T-helper 1 cell treated with Interleukin-12 subunit alpha and Interleukin-12 subunit beta and Interleukin-4 antibody, amounts not matched to agents 30 ng/mL and 1 ng/mL, for 36 hours (primary cell): Measurements from ENCODE around the gene ATP8B3. TPM values are rescaled to one million over a fixed set of nuclear protein-coding genes. Genes with fewer than 3 reads are reported as not detected.

ENCODE experiments used
- intact Hi-C: fragments of 100-400 bp; cut with micrococcal nuclease; formaldehyde crosslinking; loops from one replicate; pipeline ENCODE4 v1.15.1; 2024
- total RNA-seq: library from RNA; stranded (reverse); gene quantifications from 2 replicates; pipeline ENCODE4 v1.2.3, GENCODE V29; 2022

ATP8B3 gene, protein sequence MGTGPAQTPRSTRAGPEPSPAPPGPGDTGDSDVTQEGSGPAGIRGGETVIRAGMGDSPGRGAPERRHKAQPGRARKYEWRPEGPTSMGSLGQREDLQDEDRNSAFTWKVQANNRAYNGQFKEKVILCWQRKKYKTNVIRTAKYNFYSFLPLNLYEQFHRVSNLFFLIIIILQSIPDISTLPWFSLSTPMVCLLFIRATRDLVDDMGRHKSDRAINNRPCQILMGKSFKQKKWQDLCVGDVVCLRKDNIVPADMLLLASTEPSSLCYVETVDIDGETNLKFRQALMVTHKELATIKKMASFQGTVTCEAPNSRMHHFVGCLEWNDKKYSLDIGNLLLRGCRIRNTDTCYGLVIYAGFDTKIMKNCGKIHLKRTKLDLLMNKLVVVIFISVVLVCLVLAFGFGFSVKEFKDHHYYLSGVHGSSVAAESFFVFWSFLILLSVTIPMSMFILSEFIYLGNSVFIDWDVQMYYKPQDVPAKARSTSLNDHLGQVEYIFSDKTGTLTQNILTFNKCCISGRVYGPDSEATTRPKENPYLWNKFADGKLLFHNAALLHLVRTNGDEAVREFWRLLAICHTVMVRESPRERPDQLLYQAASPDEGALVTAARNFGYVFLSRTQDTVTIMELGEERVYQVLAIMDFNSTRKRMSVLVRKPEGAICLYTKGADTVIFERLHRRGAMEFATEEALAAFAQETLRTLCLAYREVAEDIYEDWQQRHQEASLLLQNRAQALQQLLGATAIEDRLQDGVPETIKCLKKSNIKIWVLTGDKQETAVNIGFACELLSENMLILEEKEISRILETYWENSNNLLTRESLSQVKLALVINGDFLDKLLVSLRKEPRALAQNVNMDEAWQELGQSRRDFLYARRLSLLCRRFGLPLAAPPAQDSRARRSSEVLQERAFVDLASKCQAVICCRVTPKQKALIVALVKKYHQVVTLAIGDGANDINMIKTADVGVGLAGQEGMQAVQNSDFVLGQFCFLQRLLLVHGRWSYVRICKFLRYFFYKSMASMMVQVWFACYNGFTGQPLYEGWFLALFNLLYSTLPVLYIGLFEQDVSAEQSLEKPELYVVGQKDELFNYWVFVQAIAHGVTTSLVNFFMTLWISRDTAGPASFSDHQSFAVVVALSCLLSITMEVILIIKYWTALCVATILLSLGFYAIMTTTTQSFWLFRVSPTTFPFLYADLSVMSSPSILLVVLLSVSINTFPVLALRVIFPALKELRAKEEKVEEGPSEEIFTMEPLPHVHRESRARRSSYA (N-terminal part only)
- 14.2 and 14.9 TPM in 2 replicates for total RNA-seq

DNA sequence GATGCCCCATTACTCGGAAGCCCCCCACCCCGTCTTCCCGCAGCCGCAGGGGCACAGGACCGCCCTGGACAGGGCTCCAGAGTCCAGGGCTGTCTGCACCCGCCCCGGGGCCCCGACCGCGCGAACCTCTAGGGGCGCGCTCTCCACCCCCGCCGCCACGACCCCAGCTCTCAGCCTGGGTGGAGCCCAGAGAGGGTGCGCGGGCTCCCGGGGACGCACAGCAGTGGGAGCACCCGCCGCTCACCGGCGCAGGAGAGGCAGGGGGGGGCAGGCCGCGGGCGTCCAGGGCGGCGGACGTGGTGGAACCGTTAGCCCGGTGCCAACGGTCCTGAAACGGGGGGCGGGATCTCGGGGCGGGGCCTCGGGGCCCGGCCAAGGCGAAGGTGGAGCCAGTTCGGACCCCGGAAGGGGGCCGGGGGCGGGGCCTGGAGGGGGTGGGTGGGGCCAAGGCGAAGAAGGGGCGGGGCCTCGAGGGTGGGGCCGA is at the start of gene ATP8B3:
Gene ATP8B3, minus strand, starts transcription at position 335 of the 484 bp plus-strand sequence. CDS start 540 bp downstream, outside the sequence.
- intact Hi-C loops = loop anchor here (1.0 to 2.0 kb wide), 12 partner anchors 14 to 322 kb away; partner anchors contain the start of genes ABHD17A, IZUMO4, MBD3 and MEX3D

DNA sequence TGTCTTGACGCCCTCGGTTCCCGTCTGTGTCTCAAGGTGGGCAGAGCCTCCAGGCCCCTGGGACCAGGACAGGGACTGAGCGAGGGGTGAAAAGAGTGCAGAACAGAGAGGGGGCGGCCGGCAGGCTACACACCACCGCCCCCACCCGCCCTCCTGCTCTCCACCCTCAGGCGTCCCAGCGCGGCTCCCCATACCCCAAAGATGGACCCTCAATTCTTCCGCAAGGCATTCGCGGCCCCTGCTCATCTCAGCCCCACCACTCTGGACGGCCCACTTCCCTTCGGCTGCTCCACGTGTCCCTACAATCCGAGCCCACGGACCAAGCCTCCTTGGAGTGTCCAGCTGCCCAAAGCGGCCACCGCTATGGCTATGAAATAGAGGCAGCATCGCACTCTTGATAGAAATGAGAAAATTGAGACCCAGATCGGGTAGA is 49.5 kb upstream of the ATP8B3 start:
- intact Hi-C loops = loop anchor here (2.0 to 5.0 kb wide), 3 partner anchors 221 to 1711 kb away; partner anchors contain the start of genes HMG20B, PCSK4 and REEP6

DNA sequence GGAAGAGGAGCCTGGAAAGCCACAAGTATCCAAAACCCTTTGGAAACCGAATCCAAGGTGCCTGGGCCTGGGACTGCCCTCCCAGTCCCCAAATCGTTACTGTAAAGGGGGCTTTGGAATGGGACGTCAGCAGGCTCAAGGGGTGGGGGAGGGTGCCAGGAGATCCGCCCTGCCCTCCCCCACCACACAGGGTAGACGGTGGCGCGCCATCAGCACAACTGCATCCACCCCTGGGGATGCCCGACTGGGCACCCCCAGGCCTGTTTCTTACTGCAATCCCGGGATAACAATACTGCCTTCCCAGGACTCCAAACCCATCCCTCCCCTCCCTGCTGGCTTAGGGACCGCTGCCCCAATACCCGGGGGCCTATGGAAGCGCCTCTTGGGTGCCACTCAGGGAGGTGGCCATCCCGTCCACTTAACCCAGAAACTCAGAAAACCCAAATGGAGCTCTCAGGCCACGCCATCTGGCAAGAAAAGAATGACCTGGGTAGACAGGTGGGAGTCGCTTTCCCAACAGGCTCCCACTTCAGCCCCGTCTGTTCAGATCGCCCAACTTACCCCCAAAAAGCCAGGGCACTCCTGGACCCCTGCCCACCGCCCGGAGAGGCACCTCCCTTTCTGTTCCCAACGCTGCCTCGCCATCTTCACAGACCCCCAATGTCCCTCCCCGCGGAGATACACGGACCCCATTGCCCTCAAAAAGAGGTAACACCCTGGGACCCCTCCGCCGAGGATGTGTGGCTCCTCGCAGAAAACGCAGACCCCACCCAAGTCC is 48.9 kb upstream of the ATP8B3 start:
- intact Hi-C loops = loop anchor here (5.0 kb wide), 2 partner anchors 221 to 1711 kb away; partner anchors contain the start of gene HMG20B

DNA sequence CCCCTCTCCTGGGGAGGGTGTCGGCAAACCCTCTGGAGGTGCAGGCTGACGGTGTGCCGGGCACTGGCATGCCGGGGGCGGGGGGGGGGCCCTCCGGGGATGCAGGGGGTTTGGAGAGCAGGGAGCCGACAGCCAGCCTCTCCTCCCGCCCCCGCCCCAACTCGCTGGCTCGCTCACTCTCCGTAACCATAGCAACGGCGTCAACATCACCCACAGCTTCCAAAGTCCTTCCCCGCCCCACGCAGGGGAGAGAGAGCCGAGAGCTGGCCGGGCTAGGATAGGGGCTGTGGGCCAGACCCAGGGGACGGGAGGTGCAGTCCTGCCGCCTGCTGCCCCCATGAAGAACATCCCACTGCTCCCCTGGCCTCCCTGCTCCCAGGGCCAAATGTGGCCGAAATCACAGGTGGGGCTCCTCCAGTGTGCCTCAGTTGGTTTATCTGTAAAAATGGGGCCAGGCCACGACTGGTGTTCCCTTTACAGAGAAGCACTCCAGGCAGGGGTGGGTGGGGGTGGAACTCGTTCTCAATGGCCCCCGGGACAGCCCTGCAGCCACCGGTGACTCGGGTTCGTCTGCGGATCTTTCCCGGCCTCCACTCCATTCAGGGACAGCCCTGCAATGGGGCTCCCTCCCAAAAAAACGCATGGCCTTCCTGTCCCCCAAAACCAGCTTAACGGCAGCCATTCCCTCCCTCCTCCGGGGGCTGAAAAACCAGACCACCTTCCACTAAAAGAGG is 48.1 kb upstream of the ATP8B3 start:
- intact Hi-C loops = loop anchor here (5.0 kb wide), 2 partner anchors 222 to 1712 kb away; partner anchors contain the start of gene HMG20B

DNA sequence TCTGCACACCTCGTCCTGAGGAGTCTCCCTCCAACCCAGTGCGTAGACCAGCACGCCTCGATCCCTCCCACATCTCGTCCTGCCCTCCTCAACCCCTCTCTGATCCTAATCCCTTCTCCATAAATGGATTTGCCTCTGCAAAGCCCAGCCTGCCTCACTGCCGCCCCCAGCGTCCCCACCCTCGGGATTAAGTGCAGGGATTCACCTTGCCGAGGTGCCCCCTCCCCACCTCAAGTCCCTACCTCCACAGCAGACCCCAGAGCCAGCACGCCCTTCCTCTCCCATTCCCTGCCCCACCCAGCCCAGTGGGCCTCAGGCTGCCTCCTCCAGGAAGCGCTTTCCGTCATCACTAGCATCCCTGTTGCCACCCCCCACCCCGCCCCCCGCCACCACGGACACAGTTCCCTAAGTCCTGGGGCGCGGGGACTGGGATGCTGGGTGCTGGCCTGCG is 47.3 kb upstream of the ATP8B3 start:
- intact Hi-C loops = no loop called here

DNA sequence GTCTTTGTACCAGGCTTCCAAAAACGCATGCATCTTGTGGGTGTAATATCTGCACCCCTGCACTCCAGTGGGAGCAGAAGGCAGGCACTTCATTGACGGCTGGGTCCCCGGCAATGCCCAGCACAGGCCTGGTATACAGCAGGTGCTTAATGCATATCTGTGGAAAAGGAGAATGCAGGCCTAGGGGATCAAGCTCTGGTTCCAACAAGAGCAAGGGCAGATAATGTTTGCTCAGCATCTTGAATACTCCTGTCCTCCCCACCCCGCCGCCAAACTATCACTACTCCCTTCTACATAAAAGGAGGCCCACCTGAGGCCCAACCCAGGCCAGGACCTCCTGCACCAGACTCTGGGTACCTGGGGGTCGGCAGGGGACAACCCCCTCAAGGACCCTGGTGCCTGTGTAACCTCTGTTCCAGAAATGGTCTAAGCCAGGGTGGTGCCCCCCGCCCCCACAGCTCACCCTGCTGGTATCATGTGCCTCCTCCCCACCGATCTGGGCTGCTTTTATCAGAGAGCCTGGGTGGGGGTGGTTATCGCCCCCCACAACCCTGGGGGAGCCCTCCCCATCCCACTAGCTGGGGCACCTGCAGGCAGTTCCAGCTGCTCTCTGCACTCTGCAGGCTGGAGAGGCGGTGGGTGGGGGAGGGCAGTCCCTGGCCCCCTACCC is 46.5 kb upstream of the ATP8B3 start:
- intact Hi-C loops = no loop called here

DNA sequence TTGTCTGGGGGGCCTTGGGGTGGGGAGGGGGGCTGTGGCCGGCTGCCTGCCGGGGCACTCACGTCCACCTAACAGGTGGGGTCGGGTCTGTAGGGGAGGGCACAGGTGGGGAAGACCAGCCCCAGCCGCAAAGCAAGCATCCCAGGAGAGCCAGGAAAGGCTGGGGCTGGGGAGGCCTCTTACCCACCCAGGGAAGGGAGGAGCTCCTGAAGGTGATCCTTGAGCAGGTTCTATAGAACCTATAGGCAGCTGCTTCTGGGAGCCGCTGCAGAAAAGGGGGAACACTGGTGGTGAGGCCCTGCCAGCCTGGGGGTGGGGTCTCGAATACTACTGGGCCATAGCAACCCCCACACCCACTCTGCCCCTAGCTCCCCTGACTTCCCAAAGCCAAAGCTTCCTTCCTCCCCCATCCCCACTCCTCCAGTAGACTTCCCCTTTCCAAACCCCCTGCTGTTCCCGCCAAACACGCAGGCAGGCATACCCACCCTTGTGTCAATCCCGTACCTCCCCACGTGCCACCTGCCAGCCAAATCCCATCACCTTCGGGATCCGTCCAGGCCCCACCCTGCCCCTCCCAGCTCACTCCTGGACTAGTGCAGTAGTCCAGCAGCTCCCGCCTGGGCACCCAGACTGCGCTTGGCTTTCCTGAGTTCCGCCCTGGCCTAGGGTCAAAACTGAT is 45.7 kb upstream of the ATP8B3 start:
- intact Hi-C loops = no loop called here

DNA sequence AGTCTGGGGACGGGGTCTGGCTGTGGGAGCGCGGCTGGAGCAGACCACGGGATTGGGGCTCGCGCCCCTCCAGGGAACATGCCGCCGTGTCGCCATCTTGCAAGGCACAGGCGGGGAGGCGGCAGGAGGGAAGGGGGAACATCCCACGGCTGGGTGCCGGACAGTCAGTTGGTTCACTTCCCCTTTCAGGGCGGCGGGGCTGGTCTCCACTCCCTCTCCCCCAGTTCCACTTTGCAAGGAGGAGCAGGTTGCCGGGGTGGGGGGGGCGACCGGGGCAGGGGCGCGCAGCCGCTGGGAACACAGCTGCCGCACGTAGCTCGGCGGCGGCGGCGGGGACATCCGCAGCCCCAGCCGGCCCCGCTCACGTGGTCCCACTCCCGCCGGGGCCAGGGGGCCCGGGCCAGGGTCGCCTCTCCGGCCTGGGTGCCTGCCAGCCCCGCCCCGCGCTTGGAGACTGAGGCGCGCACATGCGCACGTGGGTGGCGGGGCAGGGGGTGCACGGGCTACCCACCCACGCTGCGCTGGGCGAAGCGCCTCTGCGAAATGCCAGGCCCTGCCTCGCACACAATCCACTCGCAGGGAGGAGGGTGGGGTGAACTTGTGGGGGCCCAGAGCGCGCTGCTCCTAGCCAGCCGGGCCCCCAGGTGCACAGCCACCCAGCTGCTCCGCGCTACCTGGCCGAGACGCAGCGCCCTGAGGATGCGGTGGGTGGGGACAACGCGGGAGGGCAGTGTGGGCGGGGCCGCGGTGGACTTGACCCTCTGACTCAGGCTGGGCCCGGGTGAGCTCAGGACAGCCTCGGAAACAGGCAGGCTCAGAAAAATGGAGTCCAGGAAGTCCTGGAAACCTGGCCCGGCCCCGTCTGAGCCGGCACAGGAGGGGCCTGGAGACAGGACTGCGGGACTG is 44.9 kb upstream of the ATP8B3 start:
- intact Hi-C loops = no loop called here

DNA sequence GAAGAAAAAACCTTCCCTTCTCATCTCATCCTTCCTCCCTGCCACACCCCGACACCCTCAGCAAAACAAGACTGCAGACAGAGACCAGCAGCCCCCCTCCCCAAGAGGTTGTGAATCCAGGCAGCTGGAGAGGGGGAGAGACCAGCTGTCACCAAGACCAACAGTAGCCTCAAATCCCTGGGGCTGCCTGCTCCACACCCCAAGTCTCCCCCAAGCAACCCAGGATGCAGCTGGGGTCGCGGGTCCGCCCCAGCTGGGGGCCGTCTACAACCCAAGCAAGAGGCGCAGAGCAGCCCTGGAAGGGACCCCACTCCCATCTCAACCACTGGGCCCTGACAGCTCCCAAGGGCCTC is 44.2 kb upstream of the ATP8B3 start:
- intact Hi-C loops = no loop called here

DNA sequence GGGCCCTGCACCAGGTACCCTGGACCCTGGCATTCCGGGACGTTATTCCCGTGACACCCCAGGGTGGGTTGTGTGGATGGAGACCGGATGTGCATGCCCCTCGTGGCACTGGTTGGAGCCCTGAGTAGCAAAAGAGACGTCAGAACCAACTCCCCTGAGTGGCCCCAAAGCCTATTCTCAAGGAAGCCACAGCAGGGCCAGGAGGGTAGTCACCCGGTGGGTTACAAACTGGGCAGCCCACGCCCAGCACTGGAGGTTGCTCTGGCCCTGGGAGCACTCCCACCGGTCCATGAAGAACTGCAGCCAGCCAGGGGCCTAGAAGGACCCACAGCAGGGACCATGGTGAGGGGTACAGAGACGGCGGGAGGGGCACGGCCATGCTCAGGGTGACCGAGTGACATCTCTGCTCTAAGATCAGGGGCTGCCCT is 43.8 kb upstream of the ATP8B3 start:
- intact Hi-C loops = loop anchor here (1.0 to 2.0 kb wide), 8 partner anchors 8 to 1059 kb away; partner anchors contain the start of genes ABHD17A, ADAT3, AP3D1 and ATP8B3

DNA sequence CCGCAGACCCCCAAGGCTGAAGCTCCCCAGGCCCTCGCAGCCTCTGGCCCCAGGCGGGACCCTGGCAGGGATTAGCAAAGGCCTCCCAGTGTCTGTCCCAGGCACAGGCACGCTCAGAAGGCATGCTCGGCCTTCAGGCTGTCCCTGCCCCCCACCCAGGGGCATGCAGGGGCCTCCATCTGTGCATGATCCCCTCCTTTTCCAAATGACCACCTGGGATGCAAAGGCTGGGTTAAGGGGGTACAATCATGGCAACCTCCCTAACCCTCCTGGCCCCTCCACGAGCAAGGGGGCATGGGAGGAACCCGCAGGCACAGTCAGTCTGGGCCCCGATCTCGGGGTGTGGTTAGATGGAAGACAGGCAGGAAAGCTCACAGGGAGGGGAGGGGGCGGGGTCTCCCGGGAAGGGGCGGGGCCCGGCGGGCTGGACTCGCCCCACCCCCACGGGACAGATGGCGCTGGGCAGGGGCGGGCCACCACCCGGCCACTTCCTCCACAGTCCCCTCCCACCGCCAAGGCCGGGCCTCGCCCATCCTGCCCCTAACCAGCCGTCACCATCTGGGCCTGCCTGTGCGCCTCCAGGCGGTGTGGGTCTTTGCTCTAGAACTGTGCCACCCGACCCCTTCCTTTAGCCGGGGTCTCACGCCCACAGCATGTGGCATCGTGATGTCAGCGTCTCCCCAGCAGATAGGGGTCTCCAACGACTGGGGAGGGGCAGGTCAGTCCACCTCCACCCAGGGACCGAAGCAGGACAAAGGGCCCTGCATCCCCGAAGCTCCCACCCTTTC is 43.2 kb upstream of the ATP8B3 start:
- intact Hi-C loops = loop anchor here (1.0 to 2.0 kb wide), 8 partner anchors 9 to 1058 kb away; partner anchors contain the start of genes ABHD17A, ADAT3, AP3D1 and ATP8B3

DNA sequence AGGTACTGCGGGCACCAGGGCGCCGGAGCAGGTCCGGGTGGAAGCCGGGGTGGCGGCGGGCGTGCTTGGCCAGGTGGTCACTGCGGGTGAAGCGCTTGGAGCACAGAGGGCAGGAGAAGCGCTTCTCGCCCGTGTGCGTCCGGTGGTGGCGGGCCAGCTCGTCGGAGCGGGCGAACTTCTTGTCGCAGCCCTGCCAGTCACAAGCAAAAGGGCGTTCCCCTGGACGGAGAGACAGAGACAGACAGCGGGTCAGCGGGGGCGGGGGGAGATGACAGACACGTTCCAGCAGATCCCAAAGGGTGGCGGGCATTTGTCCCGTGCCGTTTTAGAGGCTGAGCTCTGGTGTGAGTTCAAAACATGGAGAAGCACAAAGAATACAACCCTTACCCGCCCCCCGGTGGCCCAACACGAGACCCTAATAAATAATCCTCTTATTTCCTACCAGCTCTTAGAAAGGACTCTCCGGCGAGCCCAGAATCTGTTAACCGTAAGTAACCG is 42.5 kb upstream of the ATP8B3 start:
- intact Hi-C loops = loop anchor here (1.0 to 2.0 kb wide), 8 partner anchors 10 to 1058 kb away; partner anchors contain the start of genes ABHD17A, ADAT3, AP3D1 and ATP8B3

DNA sequence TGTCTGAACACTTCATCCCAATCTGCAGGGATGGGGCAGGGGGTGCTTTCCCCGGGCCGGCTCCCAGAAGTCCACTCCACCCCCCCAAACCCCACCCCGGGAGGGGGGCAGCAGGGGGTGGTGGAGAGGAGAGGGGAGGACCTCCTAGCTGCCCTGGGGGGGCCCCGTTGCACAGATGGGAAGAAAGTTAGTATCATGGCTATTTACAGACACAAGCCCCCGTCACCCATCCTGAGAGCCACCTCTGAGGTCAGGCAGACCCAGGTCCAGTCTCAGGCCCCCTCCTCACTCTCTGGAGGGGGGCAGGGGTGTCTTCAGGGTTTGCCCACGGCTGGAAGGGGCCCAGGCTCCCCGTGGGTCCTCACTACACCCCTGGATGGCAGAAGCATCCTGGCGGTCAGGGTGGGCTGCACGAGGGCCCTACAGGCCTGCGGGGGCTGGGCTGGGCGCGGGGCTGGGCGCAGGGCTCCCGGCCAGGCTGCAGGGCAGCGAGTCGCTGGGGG is 42.0 kb upstream of the ATP8B3 start:
- intact Hi-C loops = loop anchor here (2.0 kb wide), 4 partner anchors 31 to 1057 kb away; partner anchors contain the start of genes ABHD17A, AP3D1, PCSK4 and PTBP1

DNA sequence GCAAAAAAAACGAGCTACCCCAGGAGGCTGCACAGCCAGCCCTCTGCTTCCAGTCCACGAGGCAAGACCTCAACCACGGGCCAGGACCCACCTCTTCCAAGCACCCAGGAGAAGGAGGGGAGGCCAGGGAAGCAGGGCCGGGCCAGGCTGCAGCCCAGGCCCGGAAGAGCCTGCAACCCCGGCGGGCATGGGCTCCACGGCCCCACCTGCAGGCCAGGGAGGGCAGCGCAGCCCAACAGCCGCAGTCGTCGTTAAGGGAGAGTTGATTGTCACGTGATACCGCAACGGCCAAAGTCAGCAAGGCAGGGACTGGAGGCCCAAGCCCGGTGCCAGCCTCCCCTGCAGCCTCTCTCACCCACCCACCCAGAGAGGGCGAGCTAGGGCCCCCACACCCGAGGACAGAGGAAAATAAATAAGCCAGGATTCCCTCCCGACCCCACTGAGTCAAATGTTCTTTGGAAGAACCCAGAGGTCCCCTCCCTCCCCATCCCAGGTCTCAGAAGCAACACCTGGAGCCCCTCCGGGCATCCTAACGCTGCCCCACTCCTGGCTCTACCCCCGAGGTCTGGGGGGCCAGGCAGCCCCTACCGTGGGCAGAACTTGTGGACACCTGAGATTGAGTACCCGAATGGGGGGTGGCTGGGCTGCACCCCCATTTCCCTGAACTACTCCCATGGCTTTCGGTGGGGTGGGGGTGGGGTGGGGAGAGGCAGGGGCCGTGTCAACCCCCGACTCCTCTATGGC is 41.4 kb upstream of the ATP8B3 start:
- intact Hi-C loops = loop anchor here (2.0 kb wide), 4 partner anchors 31 to 1057 kb away; partner anchors contain the start of genes ABHD17A, AP3D1, PCSK4 and PTBP1
